Right atrium auricular region (tissue), 2 donors: ENCODE data around the gene PDE4B. TPM values are rescaled to one million over a fixed set of nuclear protein-coding genes. Genes with fewer than 3 reads are reported as not detected.

ENCODE experiments used
- DNase-seq: peaks from one replicate; pipeline ENCODE4 v3.0.0-alpha.2; 2019; ENCODE audit warnings: low spot score
- H3K27ac ChIP-seq, 2 donors: fragments of 200-600 bp; sonication (generic); 1 replicate in 1 of 2; 2 replicates in 1 of 2; pipeline ENCODE4 v1.5.1; 2016 to 2019
- H3K27me3 ChIP-seq, 2 donors: fragments of 200-600 bp; sonication (generic); one replicate each; pipeline versions ENCODE4 v1.5.1 to v1.6.0; 2017 to 2019
- H3K36me3 ChIP-seq: fragments of 200-600 bp; sonication (generic); one replicate; pipeline ENCODE4 v1.5.1; 2016
- H3K4me1 ChIP-seq, 2 donors: fragments of 200-600 bp; sonication (generic); one replicate each; pipeline versions ENCODE4 v1.5.1 to v1.6.0; 2017 to 2019
- H3K4me3 ChIP-seq, 2 donors: fragments of 200-600 bp; sonication (generic); 1 replicate in 1 of 2; 2 replicates in 1 of 2; pipeline ENCODE4 v1.5.1; 2017 to 2019; ENCODE audit warnings: mild to moderate bottlenecking in 1 of 2, moderate library complexity in 1 of 2
- H3K9me3 ChIP-seq, 2 donors: fragments of 200-600 bp; sonication (generic); one replicate each; pipeline ENCODE4 v1.5.1; 2019
- CTCF ChIP-seq, 2 donors: fragments of 200-600 bp; sonication (generic); IDR thresholded peaks; one replicate each; pipeline ENCODE4 v1.5.1; 2019; ENCODE audit warnings: antibody characterized with exemption in 2 of 2
- total RNA-seq, 2 donors: library from RNA; depleted of rRNA; stranded (reverse); fragments of >200 nt; gene quantifications; one replicate each; pipeline ENCODE4 v1.1.0, GENCODE V29; 2016

The PDE4B gene
- total RNA-seq, 2 donors from 2014 or later: 16.0 to 27.7 TPM

- H3K9me3 ChIP-seq: peaks cover 0 to 9% of the 10 kb centered on the region in 2 donors
- no peaks in the 10 kb centered on the region for H3K27me3 ChIP-seq
- TF ChIP-seq CTCF (IDR thresholded peaks at IDR 0.05): no peak
- no peak overlapping the region for H3K27ac ChIP-seq
- no peaks in the 10 kb centered on the region for H3K36me3 ChIP-seq
- no peaks in the 10 kb centered on the region for H3K4me1 ChIP-seq
- no peak for DNase-seq
- H3K4me3 ChIP-seq: no peak overlapping the region
Observed at GRCh38 chr1:65889441-65889840, 96.7 kb downstream of the PDE4B start.

- no peak overlapping the region for H3K4me3 ChIP-seq
- H3K27me3 ChIP-seq: no peaks in the 10 kb centered on the region
- TF ChIP-seq CTCF (IDR thresholded peaks at IDR 0.05): no peak
- no peak overlapping the region for H3K27ac ChIP-seq
- peaks cover 0 to 9% of the 10 kb centered on the region in 2 donors for H3K9me3 ChIP-seq
- DNase-seq: no peak
- no peaks in the 10 kb centered on the region for H3K4me1 ChIP-seq
- no peaks in the 10 kb centered on the region for H3K36me3 ChIP-seq
Observed at GRCh38 chr1:65890201-65890843, 97.6 kb downstream of the PDE4B start.

- Histone ChIP-seq H3K27ac (no peak overlapping the region), H3K27me3 (no peaks in the 10 kb centered on the region), H3K9me3 (no peaks in the 10 kb centered on the region), H3K4me1 (no peaks in the 10 kb centered on the region), H3K36me3 (no peaks in the 10 kb centered on the region), H3K4me3 (no peak overlapping the region)
- TF ChIP-seq CTCF (IDR thresholded peaks at IDR 0.05): no peak
- no peak for DNase-seq
Observed at GRCh38 chr1:65894738-65895605, 102.3 kb downstream of the PDE4B start.

GRCh38 chr1:65896721-65897120 lies 104.0 kb downstream of the PDE4B start:
- Histone ChIP-seq H3K36me3 (no peaks in the 10 kb centered on the region), H3K9me3 (no peaks in the 10 kb centered on the region), H3K4me1 (no peaks in the 10 kb centered on the region), H3K27me3 (no peaks in the 10 kb centered on the region), H3K27ac (no peak overlapping the region), H3K4me3 (no peak overlapping the region)
- DNase-seq: no peak
- TF ChIP-seq CTCF (IDR thresholded peaks at IDR 0.05): no peak

DNA sequence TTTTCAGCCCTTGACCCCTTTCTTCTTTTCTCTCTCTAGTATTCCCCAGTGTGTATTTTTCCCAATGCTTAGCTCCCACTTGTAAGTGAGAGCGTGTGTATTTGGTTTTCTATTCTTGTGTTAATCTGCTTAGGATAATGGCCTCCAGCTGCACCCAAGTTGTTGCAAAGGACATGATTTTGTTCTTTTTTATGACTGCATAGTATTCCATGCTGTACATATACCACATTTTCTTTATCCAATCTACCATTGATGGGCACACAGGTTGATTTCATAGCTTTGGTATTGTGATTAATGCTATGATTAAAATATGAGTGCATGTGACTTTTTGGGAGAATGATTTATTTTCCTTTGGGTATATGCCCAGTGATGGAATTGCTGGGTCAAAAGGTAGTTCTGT lies 104.8 kb downstream of the PDE4B start:
- no peaks in the 10 kb centered on the region for H3K27me3 ChIP-seq
- no peak for TF ChIP-seq CTCF (IDR thresholded peaks at IDR 0.05)
- no peak overlapping the region for H3K4me3 ChIP-seq
- H3K4me1 ChIP-seq: no peaks in the 10 kb centered on the region
- no peak for DNase-seq
- H3K27ac ChIP-seq: no peak overlapping the region
- no peaks in the 10 kb centered on the region for H3K36me3 ChIP-seq
- no peaks in the 10 kb centered on the region for H3K9me3 ChIP-seq
